K562 treated with DMSO at 1 percent for 24 hours (cell line): Measurements from ENCODE around the gene NUP62CL. TPM values are rescaled to one million over a fixed set of nuclear protein-coding genes. Genes with fewer than 3 reads are reported as not detected.

Source experiments
- total RNA-seq: library from RNA; unstranded; fragments of 300-600 nt; gene quantifications from 2 replicates; pipeline ENCODE4 v1.2.3, GENCODE V29; 2022; ENCODE audit warnings: low read depth; ENCODE audit not compliant: insufficient read depth

NUP62CL gene, protein sequence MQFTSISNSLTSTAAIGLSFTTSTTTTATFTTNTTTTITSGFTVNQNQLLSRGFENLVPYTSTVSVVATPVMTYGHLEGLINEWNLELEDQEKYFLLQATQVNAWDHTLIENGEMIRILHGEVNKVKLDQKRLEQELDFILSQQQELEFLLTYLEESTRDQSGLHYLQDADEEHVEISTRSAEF
- total RNA-seq, result 23.6 and 24.0 TPM in 2 replicates

DNA sequence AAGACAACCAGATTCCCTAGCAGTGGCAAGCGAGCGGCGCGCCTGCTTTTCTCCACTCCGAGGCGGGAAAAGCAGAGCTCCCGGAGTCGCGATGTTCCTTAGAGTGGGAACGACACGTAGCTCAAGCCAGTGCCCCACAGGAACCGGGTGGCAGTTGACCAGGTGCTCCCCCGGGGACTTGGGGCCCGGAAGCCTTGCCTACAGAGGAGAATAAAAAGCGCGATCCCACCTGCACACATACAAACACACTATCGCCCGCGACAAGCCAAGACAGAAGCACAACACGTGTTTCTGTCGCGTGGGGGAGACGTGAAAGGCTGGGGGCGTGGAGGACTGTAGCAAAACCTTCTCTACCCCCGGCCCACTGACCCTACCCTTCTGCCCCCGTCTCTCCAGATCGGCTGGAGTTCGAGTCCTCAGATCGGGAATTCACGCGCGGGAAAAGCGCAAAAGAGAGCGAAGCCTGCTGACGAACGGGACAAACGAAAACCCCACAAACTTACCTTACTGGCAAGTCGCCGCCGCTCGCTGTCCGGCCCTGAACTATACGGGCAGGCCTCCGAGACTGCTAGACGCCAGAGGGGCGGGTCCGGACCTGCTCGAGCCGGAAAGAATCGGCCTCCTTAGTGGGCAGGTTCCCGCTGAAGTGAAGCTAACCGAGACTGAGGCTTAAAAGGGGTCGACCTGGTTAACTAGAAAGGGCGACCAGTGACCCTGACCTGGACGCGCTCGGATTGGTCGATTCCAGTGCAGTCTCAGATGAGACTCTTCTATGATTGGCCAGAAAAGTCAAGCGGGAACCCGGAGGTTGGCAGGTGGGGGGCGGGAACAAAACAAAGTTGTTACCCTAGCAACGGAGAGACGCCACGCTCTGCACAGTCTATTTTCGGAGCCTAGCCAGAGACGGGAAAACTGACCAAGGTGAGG is at the start of gene NUP62CL, which contains the start of gene DNAAF6:
Gene NUP62CL (minus strand): TSS at position 664 of the 927 bp plus-strand sequence. CDS start 31,287 bp downstream, outside the sequence.
Gene DNAAF6 (plus strand): TSS at position 842 of the 927 bp plus-strand sequence. CDS start 6,265 bp downstream, outside the sequence.

GRCh38 chrX:107118322-107119147 is 87.7 kb downstream of the NUP62CL start, which contains the start of gene RBM41:
RBM41 (minus strand) TSS chrX:107118822; CDS start chrX:107118773, 49 bp downstream.

Other genes with a start within 250 kb of the NUP62CL start
- gene MORC4, start 206.2 kb downstream of the NUP62CL start, total RNA-seq, result 0.86 and 1.1 TPM in 2 replicates
- gene RBM41, start 87.6 kb downstream of the NUP62CL start, total RNA-seq, result 6.6 and 7.6 TPM in 2 replicates
- not detected in 2 replicates for gene DNAAF6, start 178 bp upstream of the NUP62CL start, total RNA-seq
- gene FRMPD3, start 243.2 kb upstream of the NUP62CL start, total RNA-seq, result not detected in 2 replicates